MM.1S (cell line): ENCODE measurements around the gene ZNRF1.

Experiments used
- CTCF ChIP-seq: fragments of 300-600 bp; sonication (generic); IDR thresholded peaks from 2 replicates; pipeline ENCODE4 v1.5.1; 2016; ENCODE audit warnings: antibody characterized with exemption, low read length, mixed read lengths
- EZH2 ChIP-seq: fragments of 300-600 bp; sonication (generic); optimal IDR thresholded peaks from 2 replicates; pipeline ENCODE3; 2017; ENCODE audit warnings: low read depth, mild to moderate bottlenecking, antibody characterized with exemption, low read length, mixed read lengths

GRCh38 chr16:75044800-75045361 lies 46.1 kb downstream of the ZNRF1 start:
- TF ChIP-seq CTCF (no peak), EZH2 (no peak)
